CD4-positive, alpha-beta memory T cell (primary cell): ENCODE data around the gene HNRNPH1. TPM values are rescaled to one million over a fixed set of nuclear protein-coding genes. Genes with fewer than 3 reads are reported as not detected.

ENCODE experiments used
- CTCF ChIA-PET: fragments of 350-600 bp; sonication (Branson Sonifier 250); formaldehyde crosslinking; loops from one replicate; lab custom pipeline; 2021; ENCODE audit warnings: inconsistent platforms; ENCODE audit not compliant: partially characterized antibody; lab: Charles Lee
- POLR2A ChIA-PET: fragments of 350-600 bp; sonication (Branson Sonifier 250); formaldehyde crosslinking; loops from one replicate; lab custom pipeline; 2021; ENCODE audit not compliant: partially characterized antibody; lab: Charles Lee
- DNase-seq, 5 donors: peaks; one replicate each; pipeline versions ENCODE4 v3.0.0 to v3.0.0-alpha.2; 2020 to 2022; ENCODE audit warnings: mixed read lengths in 1 of 5
- H3K27ac ChIP-seq: one replicate; pipeline ENCODE4 v1.7.0; 2013; ENCODE audit warnings: low read depth, low read length
- H3K27me3 ChIP-seq: 2 replicates; pipeline ENCODE4 v1.7.0; 2013; ENCODE audit warnings: mild to moderate bottlenecking, low read length, moderate library complexity; ENCODE audit not compliant: insufficient read depth
- H3K36me3 ChIP-seq: 2 replicates; pipeline ENCODE4 v1.7.0; 2013; ENCODE audit warnings: mild to moderate bottlenecking, low read length, moderate library complexity; ENCODE audit not compliant: insufficient read depth
- H3K4me1 ChIP-seq: 2 replicates; pipeline ENCODE4 v1.7.0; 2013; ENCODE audit warnings: mild to moderate bottlenecking, low read length, moderate library complexity; ENCODE audit not compliant: insufficient read depth
- H3K4me3 ChIP-seq, 2 donors: one replicate each; pipeline ENCODE4 v1.7.0; 2013; ENCODE audit warnings: low read length in 2 of 2, mild to moderate bottlenecking in 1 of 2
- H3K9me3 ChIP-seq, 2 donors: one replicate each; pipeline ENCODE4 v1.7.0; 2013; ENCODE audit warnings: low read length in 2 of 2, control low read depth in 1 of 2; ENCODE audit not compliant: control insufficient read depth in 1 of 2
- H3K27ac Mint-ChIP-seq, 7 donors: one replicate each; pipeline ENCODE4 v1.8.0; 2020 to 2021; ENCODE audit warnings: mixed read lengths in 7 of 7, mild to moderate bottlenecking in 6 of 7, inconsistent platforms in 3 of 7, moderate library complexity in 3 of 7
- H3K27me3 Mint-ChIP-seq, 2 donors: one replicate each; pipeline ENCODE4 v1.8.0; 2020 to 2021; ENCODE audit warnings: mixed read lengths in 2 of 2
- H3K36me3 Mint-ChIP-seq, 2 donors: one replicate each; pipeline ENCODE4 v1.8.0; 2020 to 2021; ENCODE audit warnings: mixed read lengths in 2 of 2, inconsistent platforms in 1 of 2, mild to moderate bottlenecking in 1 of 2
- H3K4me1 Mint-ChIP-seq, 4 donors: one replicate each; pipeline ENCODE4 v1.8.0; 2020 to 2021; ENCODE audit warnings: mixed read lengths in 4 of 4, mild to moderate bottlenecking in 1 of 4
- H3K4me3 Mint-ChIP-seq, 8 donors: one replicate each; pipeline ENCODE4 v1.8.0; 2020 to 2021; ENCODE audit warnings: mixed read lengths in 8 of 8, mild to moderate bottlenecking in 7 of 8, moderate library complexity in 6 of 8, inconsistent platforms in 3 of 8
- H3K9me3 Mint-ChIP-seq, 8 donors: one replicate each; pipeline ENCODE4 v1.8.0; 2020 to 2021; ENCODE audit warnings: mixed read lengths in 8 of 8, mild to moderate bottlenecking in 5 of 8, inconsistent platforms in 3 of 8, moderate library complexity in 1 of 8
- intact Hi-C: fragments of 100-400 bp; cut with micrococcal nuclease; formaldehyde crosslinking; loops from one replicate; pipeline ENCODE4 v1.15.1; 2023
- polyA plus RNA-seq, 2 donors: library from polyadenylated mRNA; unstranded; fragments of 300-500 nt; fragmentation: Illumina TruSeq; gene quantifications; one replicate each; pipeline ENCODE4 v1.2.3, GENCODE V29; 2021
- total RNA-seq, 2 experiments: library from RNA; stranded (reverse); gene quantifications; one replicate each; pipeline ENCODE4 v1.2.3, GENCODE V29; 2021

HNRNPH1 gene
- total and polyA plus RNA-seq, 4 experiments from 2014 or later, result 46.5 to 1,625 (median 863) TPM

DNA sequence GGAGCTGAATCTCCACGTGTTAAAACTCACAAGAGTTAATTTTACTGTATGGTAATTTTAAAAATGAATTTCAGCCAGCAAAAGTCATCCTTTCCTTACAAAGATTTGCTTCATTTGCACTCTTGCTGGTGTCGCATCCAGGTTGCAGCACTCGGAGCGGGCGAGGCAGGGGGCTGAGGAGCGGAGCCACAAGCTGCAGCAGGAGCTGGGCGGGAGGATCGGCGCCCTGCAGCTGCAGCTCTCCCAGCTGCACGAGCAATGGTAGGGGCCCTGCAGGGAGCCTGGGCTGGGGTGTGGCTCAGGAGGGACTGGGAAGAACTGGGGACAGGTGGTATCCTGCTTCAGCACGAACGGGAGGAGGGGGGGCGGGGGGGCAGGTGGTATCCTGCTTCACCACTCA is 27.1 kb downstream of the HNRNPH1 start:
- peaks cover 45 to 64% of the 10 kb centered on the region in 2 donors for H3K36me3 Mint-ChIP-seq
- CTCF ChIA-PET, result interaction anchor here (0.9 kb wide), 1 partner anchor 11 kb away, joined by 3 read pairs; no protein-coding TSS in a partner anchor
- peaks cover 0 to 2% (median 1%) of the 10 kb centered on the region in 4 donors for H3K4me1 Mint-ChIP-seq
- intact Hi-C loops, result no loop called here
- H3K4me3 Mint-ChIP-seq, result no peak overlapping the region
- Histone ChIP-seq H3K4me3 (no peak overlapping the region), H3K27ac (no peak overlapping the region), H3K36me3 (peaks cover 43% of the 10 kb centered on the region), H3K27me3 (no peaks in the 10 kb centered on the region), H3K9me3 (no peaks in the 10 kb centered on the region), H3K4me1 (no peaks in the 10 kb centered on the region)
- no peak for DNase-seq
- H3K9me3 Mint-ChIP-seq, result no peaks in the 10 kb centered on the region
- H3K27me3 Mint-ChIP-seq, result no peaks in the 10 kb centered on the region
- no peak overlapping the region for H3K27ac Mint-ChIP-seq
- POLR2A ChIA-PET, result interaction anchor here (0.6 to 1.0 kb wide), 2 partner anchors 27 to 33 kb away, joined by 3 read pairs; partner anchors contain the start of gene HNRNPH1

DNA sequence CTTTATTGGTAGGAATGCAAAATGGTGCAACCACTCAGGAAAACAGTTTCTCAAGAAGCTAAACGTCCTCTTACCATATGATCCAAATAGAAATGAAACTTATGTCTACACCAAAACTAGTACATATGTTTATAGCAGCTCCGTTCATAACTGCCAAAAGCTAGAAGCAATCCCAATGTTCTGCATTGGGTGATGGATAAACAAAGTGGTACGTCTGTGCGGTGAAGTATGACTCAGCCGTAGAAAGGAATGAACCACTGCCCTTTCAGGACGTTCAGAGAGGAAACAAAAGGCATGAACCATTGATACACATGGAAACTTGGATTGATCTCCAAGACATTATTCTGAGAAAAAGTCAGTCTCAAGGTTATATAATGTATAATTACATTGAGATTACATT is 27.6 kb downstream of the HNRNPH1 start:
- no peaks in the 10 kb centered on the region for H3K9me3 ChIP-seq
- Mint-ChIP-seq H3K27ac (no peak overlapping the region), H3K9me3 (no peaks in the 10 kb centered on the region), H3K4me1 (peaks cover 0 to 2% (median 1%) of the 10 kb centered on the region in 4 donors), H3K27me3 (no peaks in the 10 kb centered on the region), H3K4me3 (no peak overlapping the region), H3K36me3 (peaks cover 47 to 65% of the 10 kb centered on the region in 2 donors)
- no peaks in the 10 kb centered on the region for H3K27me3 ChIP-seq
- intact Hi-C loops, result no loop called here
- H3K36me3 ChIP-seq, result peaks cover 43% of the 10 kb centered on the region
- no peaks in the 10 kb centered on the region for H3K4me1 ChIP-seq
- CTCF ChIA-PET, result no interaction called here
- POLR2A ChIA-PET, result interaction anchor here (0.6 to 1.0 kb wide), 2 partner anchors 28 to 33 kb away, joined by 3 read pairs; partner anchors contain the start of gene HNRNPH1
- no peak overlapping the region for H3K4me3 ChIP-seq
- no peak for DNase-seq
- no peak overlapping the region for H3K27ac ChIP-seq

DNA sequence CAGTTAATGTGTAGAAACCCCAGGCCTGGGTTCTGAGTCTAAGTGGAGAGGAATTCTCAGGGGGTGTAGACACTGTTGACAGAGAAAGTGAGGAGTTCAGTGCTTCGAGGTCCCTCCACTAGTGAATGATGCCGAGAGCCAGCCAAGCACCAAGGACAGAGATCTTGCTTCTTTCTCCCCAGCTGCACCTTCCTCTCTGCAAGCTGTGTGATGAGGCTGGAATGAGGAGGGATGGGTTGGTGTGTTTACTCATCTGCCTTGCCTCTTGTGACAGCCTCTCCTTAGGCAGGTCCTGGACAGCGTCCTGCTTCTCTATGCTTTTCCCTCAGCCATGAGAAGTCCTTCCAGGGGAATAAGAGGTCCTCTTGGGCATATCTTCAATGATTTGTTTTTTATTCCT is 35.3 kb downstream of the HNRNPH1 start:
- no peak for DNase-seq
- H3K9me3 Mint-ChIP-seq, result no peaks in the 10 kb centered on the region
- Histone ChIP-seq H3K4me1 (no peaks in the 10 kb centered on the region), H3K36me3 (peaks cover 46% of the 10 kb centered on the region), H3K4me3 (no peak overlapping the region), H3K27ac (no peak overlapping the region), H3K27me3 (no peaks in the 10 kb centered on the region), H3K9me3 (no peaks in the 10 kb centered on the region)
- intact Hi-C loops, result no loop called here
- H3K36me3 Mint-ChIP-seq, result peaks cover 38 to 55% of the 10 kb centered on the region in 2 donors
- ChIA-PET POLR2A (interaction anchor here (1.4 kb wide), 1 partner anchor 35 kb away, joined by 3 read pairs; the partner anchor contains the start of gene HNRNPH1), CTCF (no interaction called here)
- H3K4me3 Mint-ChIP-seq, result no peak overlapping the region
- no peaks in the 10 kb centered on the region for H3K27me3 Mint-ChIP-seq
- peak overlapping the region in 4 of 7 donors; percentile 6 to 46 (median 17) for H3K27ac Mint-ChIP-seq
- H3K4me1 Mint-ChIP-seq, result peaks cover 0 to 2% (median 0%) of the 10 kb centered on the region in 4 donors

DNA sequence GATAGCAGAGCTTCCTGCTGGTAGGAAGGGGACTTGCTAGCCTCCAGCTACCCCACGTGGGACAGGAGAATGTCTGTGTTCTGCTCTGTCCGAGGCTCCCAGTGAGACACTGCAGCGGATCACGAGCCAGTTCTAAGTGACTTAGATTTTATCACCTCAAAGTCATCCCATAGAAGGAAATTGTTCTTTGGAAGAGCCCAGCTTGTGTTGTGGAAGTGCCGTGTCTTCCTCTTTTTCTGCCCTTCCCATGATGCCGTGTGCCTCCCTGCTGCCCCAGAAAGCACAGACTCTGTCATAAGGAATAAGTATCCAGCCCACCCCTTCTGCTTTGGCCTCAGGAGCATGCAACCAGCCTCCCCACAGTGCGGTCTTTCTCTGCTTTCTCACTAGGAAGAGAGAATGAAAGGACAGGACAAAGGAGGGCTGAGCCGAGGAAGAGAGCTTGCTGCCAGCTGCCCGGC is 37.5 kb downstream of the HNRNPH1 start:
- H3K36me3 ChIP-seq, result peaks cover 43% of the 10 kb centered on the region
- no peak overlapping the region for H3K27ac ChIP-seq

DNA sequence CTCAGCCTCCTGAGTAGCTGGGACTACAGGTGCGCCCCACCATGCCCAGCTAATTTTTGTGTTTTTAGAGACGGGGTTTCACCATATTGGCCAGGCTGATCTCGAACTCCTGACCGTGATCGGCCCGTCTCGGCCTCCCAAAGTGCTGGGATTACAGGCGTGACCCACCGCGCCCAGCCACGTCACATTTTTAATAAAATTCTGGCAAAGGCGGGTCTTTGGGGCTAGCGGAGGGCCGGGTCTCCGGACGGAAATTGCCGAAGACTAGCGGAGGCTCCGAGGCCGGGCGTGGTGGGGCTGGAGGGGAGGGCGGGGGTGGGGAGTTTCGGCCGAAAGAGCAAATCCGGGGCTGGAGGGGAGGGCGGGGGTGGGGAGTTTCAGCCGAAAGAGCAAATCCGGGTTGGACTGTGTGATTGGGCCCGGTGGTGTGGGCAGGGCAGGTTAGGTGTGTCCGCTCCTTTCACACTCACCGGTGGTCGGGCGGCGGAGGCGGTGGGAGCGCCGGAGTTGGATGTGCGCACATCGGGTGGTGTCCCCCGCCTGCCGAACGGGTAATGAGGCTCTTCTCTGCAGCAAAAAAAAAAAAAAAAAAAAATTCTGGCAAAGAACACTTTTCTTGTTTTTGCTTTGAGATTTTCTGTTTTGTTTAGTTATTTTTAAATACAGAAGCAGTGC is 46.0 kb downstream of the HNRNPH1 start:
- peaks cover 0 to 3% (median 0%) of the 10 kb centered on the region in 4 donors for H3K4me1 Mint-ChIP-seq
- H3K9me3 ChIP-seq, result no peaks in the 10 kb centered on the region
- no peak overlapping the region for H3K27ac Mint-ChIP-seq
- no peak overlapping the region for H3K27ac ChIP-seq
- H3K36me3 Mint-ChIP-seq, result peaks cover 19 to 43% of the 10 kb centered on the region in 2 donors
- no peaks in the 10 kb centered on the region for H3K9me3 Mint-ChIP-seq
- intact Hi-C loops, result no loop called here
- no peaks in the 10 kb centered on the region for H3K4me1 ChIP-seq
- H3K4me3 ChIP-seq, result no peak overlapping the region
- ChIA-PET POLR2A (no interaction called here), CTCF (no interaction called here)
- no peaks in the 10 kb centered on the region for H3K27me3 ChIP-seq
- peaks cover 13% of the 10 kb centered on the region for H3K36me3 ChIP-seq
- DNase-seq, result no peak
- no peak overlapping the region for H3K4me3 Mint-ChIP-seq
- H3K27me3 Mint-ChIP-seq, result no peaks in the 10 kb centered on the region

More for the DNA sequence above, 37.5 kb downstream of the HNRNPH1 start:
- H3K4me1 ChIP-seq, result no peaks in the 10 kb centered on the region
- no peak overlapping the region for H3K4me3 Mint-ChIP-seq
- peak overlapping the region in 4 of 7 donors; percentile 12 to 71 (median 16) for H3K27ac Mint-ChIP-seq
- no peaks in the 10 kb centered on the region for H3K9me3 ChIP-seq
- H3K27me3 ChIP-seq, result no peaks in the 10 kb centered on the region
- H3K36me3 Mint-ChIP-seq, result peaks cover 26 to 43% of the 10 kb centered on the region in 2 donors
- ChIA-PET POLR2A (no interaction called here), CTCF (no interaction called here)
- H3K27me3 Mint-ChIP-seq, result no peaks in the 10 kb centered on the region
- H3K4me1 Mint-ChIP-seq, result no peaks in the 10 kb centered on the region
- intact Hi-C loops, result no loop called here
- no peak for DNase-seq
- no peaks in the 10 kb centered on the region for H3K9me3 Mint-ChIP-seq
- no peak overlapping the region for H3K4me3 ChIP-seq

DNA sequence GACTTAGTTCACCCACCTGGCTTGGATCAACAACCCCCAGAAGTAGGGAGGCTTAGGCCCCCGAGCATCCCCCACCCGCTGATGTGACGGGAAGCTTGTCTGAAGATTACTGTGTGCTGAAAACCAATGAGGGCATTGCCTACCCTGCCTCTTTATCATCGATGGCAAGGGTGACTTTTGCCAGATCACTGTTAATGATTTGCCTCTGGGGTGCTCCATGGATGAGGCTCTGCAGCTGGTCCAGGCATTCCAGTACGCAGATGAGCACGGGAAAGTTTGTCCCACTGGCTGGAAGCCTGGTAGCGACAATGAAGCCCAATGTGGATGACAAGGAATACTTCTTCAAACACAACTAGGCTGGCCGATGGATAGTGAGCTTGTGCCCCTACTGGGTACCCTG is 51.1 kb downstream of the HNRNPH1 start:
- H3K9me3 ChIP-seq, result no peaks in the 10 kb centered on the region
- Mint-ChIP-seq H3K4me3 (no peak overlapping the region), H3K9me3 (no peaks in the 10 kb centered on the region), H3K36me3 (peaks cover 34 to 60% of the 10 kb centered on the region in 2 donors), H3K4me1 (peaks cover 0 to 6% (median 3%) of the 10 kb centered on the region in 4 donors), H3K27me3 (no peaks in the 10 kb centered on the region), H3K27ac (peak overlapping the region in 3 of 7 donors; percentile 37 to 61 (median 46))
- ChIA-PET POLR2A (no interaction called here), CTCF (no interaction called here)
- intact Hi-C loops, result no loop called here
- no peaks in the 10 kb centered on the region for H3K27me3 ChIP-seq
- H3K4me1 ChIP-seq, result no peaks in the 10 kb centered on the region
- no peak overlapping the region for H3K4me3 ChIP-seq
- no peak for DNase-seq
- H3K27ac ChIP-seq, result no peak overlapping the region
- peaks cover 16% of the 10 kb centered on the region for H3K36me3 ChIP-seq

DNA sequence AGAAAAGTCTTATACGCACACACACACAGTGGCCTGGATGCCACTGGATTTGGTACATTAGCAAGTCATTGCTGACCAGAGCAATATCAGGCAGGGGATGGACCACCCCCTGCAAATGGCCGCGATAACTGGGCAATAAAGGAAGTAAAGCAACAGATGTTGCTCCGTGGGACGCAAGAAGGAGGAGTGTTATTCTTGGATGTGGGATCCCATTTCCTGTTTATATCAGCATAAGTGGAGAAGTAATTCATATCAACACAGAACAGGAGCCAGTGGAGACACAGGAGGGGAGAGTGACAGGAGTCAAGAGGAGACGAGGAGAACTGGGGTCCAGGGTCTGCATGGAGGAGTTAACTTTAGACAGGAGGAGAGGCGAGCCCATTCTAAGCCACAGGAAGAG is 54.8 kb downstream of the HNRNPH1 start:
- ChIA-PET POLR2A (no interaction called here), CTCF (no interaction called here)
- Mint-ChIP-seq H3K27ac (peak overlapping the region in 3 of 7 donors; percentile 7 to 85 (median 75)), H3K9me3 (no peaks in the 10 kb centered on the region), H3K4me1 (peaks cover 0 to 7% (median 2%) of the 10 kb centered on the region in 4 donors), H3K36me3 (peaks cover 28 to 53% of the 10 kb centered on the region in 2 donors), H3K27me3 (no peaks in the 10 kb centered on the region), H3K4me3 (no peak overlapping the region)
- no peak for DNase-seq
- Histone ChIP-seq H3K4me3 (no peak overlapping the region), H3K27me3 (no peaks in the 10 kb centered on the region), H3K27ac (no peak overlapping the region), H3K9me3 (no peaks in the 10 kb centered on the region), H3K4me1 (no peaks in the 10 kb centered on the region), H3K36me3 (peaks cover 16% of the 10 kb centered on the region)
- intact Hi-C loops, result no loop called here
